Epithelial cell of proximal tubule (primary cell): ENCODE data around the gene EYA3. TPM values are rescaled to one million over a fixed set of nuclear protein-coding genes. Genes with fewer than 3 reads are reported as not detected.

ENCODE experiments used
- DNase-seq: peaks from one replicate; pipeline ENCODE4 v3.0.0-alpha.2; 2011; ENCODE audit warnings: low read depth
- H3K4me3 ChIP-seq: 2 replicates; pipeline ENCODE4 v1.5.1; 2011; ENCODE audit warnings: low read depth, mild to moderate bottlenecking, low read length
- CTCF ChIP-seq: conservative IDR thresholded peaks from 2 replicates; pipeline ENCODE4 v1.5.1; 2012; ENCODE audit warnings: low read depth, mild to moderate bottlenecking, low read length
- total RNA-seq: library from RNA; depleted of rRNA; stranded (reverse); fragments of >200 nt; gene quantifications from 2 replicates; pipeline ENCODE4 v1.2.3, GENCODE V29; 2015

The EYA3 gene
- total RNA-seq, 1 donor from 2014 or later = 22.2 TPM

- no peak for TF ChIP-seq CTCF
- H3K4me3 ChIP-seq = peak overlapping the region; percentile 75
- no peak for DNase-seq
These were observed 1.8 kb downstream of the EYA3 start for GRCh38 chr1:28086651-28087050.

DNA sequence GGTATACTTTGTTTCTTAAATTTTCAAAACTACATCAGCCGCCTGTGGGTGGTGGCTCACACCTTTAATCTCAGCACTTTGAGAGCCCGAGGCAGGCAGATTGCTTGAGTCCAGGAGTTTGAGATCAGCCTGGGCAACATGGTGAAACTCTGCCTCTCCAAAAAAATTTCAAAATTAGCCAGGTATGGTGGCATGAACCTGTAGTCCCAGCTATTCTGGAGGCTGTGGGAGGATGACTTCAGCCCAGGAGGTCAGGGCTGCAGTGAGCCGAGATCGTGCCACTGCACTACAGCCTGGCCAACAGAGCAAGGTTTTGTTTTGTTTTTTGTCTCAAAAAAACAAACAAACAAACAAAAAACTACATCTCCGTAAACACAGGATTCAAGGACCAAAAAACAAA lies 3.3 kb downstream of the EYA3 start:
- no peak for TF ChIP-seq CTCF
- no peak for DNase-seq
- peak overlapping the region; percentile 4 for H3K4me3 ChIP-seq

GRCh38 chr1:28083876-28084275 lies 4.5 kb downstream of the EYA3 start:
- no peak for DNase-seq
- no peak for TF ChIP-seq CTCF
- H3K4me3 ChIP-seq = no peak overlapping the region

DNA sequence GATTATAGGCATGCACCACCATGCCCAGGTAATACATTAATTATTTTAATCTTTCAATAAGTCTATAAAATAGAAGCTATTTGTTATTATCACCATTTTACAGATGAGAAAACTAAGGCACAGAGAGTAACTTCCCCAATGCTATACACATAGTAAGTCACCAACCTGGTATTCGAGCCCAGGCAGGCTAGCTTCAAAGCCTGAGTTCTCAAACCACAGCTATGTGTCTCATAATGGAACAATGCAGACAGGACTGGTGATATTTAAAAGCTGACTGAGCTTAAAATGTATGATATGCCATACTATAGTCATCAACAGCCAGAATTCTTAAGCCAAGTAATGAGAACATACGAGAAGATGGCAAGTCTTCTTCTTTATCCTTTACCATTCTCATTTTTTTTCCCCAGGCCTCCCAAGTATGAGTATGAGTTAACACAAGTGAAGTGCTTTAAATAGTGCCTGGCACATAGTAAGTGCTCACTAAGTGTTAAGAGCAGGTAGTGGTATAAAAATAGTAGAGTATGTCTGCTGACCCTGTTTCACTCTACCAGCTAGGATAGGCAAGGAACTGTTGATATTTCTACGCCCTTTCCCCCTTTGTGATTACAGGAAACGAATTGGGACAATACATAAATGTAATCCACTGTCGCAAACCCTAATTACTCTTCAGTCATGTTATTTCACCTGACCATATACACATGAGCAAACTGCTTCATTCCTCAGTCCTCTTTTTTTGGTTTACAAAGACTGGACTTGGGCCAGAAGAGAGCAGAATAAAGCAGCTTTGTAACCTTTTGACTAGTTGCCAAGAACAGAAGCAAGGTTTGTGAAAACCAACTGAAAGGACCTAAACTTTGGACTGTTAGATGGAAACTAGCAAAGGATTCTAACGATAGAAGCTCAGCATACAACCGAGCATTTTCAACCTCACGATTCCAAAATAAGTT lies 9.5 kb downstream of the EYA3 start:
- peak; percentile 79 for DNase-seq

GRCh38 chr1:28078262-28078661 lies 10.1 kb downstream of the EYA3 start:
- no peak for TF ChIP-seq CTCF
- H3K4me3 ChIP-seq = no peak overlapping the region
- DNase-seq = peak; percentile 62

More for the DNA sequence above, 9.5 kb downstream of the EYA3 start:
- no peak for TF ChIP-seq CTCF
- no peak overlapping the region for H3K4me3 ChIP-seq

- H3K4me3 ChIP-seq = no peak overlapping the region
- no peak for TF ChIP-seq CTCF
- DNase-seq = no peak
These were observed 13.4 kb downstream of the EYA3 start for GRCh38 chr1:28074892-28075511.
